MM.1S (cell line): ENCODE results near the gene HAPLN2.

Experiments
- DNase-seq: peaks from one replicate; pipeline ENCODE4 v3.0.0-alpha.2; 2015
- H2AFZ ChIP-seq: fragments of 300-600 bp; sonication (generic); 2 replicates; pipeline ENCODE4 v1.6.0; 2016; ENCODE audit warnings: antibody characterized with exemption, low read length
- H3F3A ChIP-seq: fragments of 300-600 bp; sonication (generic); 2 replicates; pipeline ENCODE4 v1.6.1; 2016; ENCODE audit warnings: mild to moderate bottlenecking, antibody characterized with exemption, low read length, moderate library complexity, mixed read lengths; ENCODE audit not compliant: insufficient read depth
- H3K27ac ChIP-seq: fragments of 300-600 bp; sonication (generic); 2 replicates; pipeline ENCODE4 v1.5.1; 2016; ENCODE audit warnings: mild to moderate bottlenecking, low read length
- H3K27me3 ChIP-seq: fragments of 300-600 bp; sonication (generic); replicated peaks from 2 replicates; pipeline ENCODE4 v1.6.0; 2016; ENCODE audit warnings: low read length; ENCODE audit not compliant: insufficient read depth
- H3K36me3 ChIP-seq: fragments of 300-600 bp; sonication (generic); replicated peaks from 2 replicates; pipeline ENCODE4 v1.6.1; 2016; ENCODE audit warnings: mild to moderate bottlenecking, low read length, mixed read lengths; ENCODE audit not compliant: insufficient read depth
- H3K4me1 ChIP-seq: fragments of 300-600 bp; sonication (generic); 2 replicates; pipeline ENCODE4 v1.6.1; 2016; ENCODE audit warnings: low read length, mixed read lengths
- H3K4me2 ChIP-seq: fragments of 300-600 bp; sonication (generic); 2 replicates; pipeline ENCODE4 v1.6.0; 2016; ENCODE audit warnings: low read depth, low read length
- H3K4me3 ChIP-seq: fragments of 300-600 bp; sonication (generic); 2 replicates; pipeline ENCODE4 v1.5.1; 2016; ENCODE audit warnings: low read length, mixed read lengths
- H3K79me2 ChIP-seq: fragments of 300-600 bp; sonication (generic); 2 replicates; pipeline ENCODE4 v1.6.1; 2016; ENCODE audit warnings: mixed run types, low read length, mixed read lengths
- H3K9ac ChIP-seq: fragments of 300-600 bp; sonication (generic); 2 replicates; pipeline ENCODE4 v1.6.1; 2016; ENCODE audit warnings: low read length, mixed read lengths
- H3K9me2 ChIP-seq: fragments of 300-600 bp; sonication (generic); replicated peaks from 2 replicates; pipeline ENCODE4 v1.6.1; 2016; ENCODE audit warnings: mild to moderate bottlenecking, low read length, mixed read lengths; ENCODE audit not compliant: insufficient read depth
- H3K9me3 ChIP-seq: fragments of 300-600 bp; sonication (generic); replicated peaks from 2 replicates; pipeline ENCODE4 v1.6.1; 2016; ENCODE audit warnings: mild to moderate bottlenecking, low read length, mixed read lengths; ENCODE audit not compliant: insufficient read depth
- H4K20me1 ChIP-seq: fragments of 300-600 bp; sonication (generic); 2 replicates; pipeline ENCODE4 v1.6.1; 2016; ENCODE audit warnings: mild to moderate bottlenecking, low read length, moderate library complexity, mixed read lengths; ENCODE audit not compliant: insufficient read depth
- CTCF ChIP-seq: fragments of 300-600 bp; sonication (generic); IDR thresholded peaks from 2 replicates; pipeline ENCODE4 v1.5.1; 2016; ENCODE audit warnings: antibody characterized with exemption, low read length, mixed read lengths
- EZH2 ChIP-seq: fragments of 300-600 bp; sonication (generic); optimal IDR thresholded peaks from 2 replicates; pipeline ENCODE3; 2017; ENCODE audit warnings: low read depth, mild to moderate bottlenecking, antibody characterized with exemption, low read length, mixed read lengths
- EZH2phosphoT487 ChIP-seq: fragments of 300-600 bp; sonication (generic); IDR thresholded peaks from 2 replicates; pipeline ENCODE4 v1.6.1; 2018; ENCODE audit warnings: antibody characterized with exemption, low read length

HAPLN2 gene

GRCh38 chr1:156658945-156659574 lies 39.8 kb downstream of the HAPLN2 start:
- peaks cover 77% of the 10 kb centered on the region for H3K79me2 ChIP-seq

GRCh38 chr1:156659661-156659987 lies 40.4 kb downstream of the HAPLN2 start:
- DNase-seq: no peak
- H3K27ac ChIP-seq: no peak overlapping the region
- H2AFZ ChIP-seq: peak overlapping the region; percentile 18; the same call in 1 of the 2 replicates
- H3K4me1 ChIP-seq: peaks cover 52% of the 10 kb centered on the region
- H3K79me2 ChIP-seq: peaks cover 71% of the 10 kb centered on the region
- peak overlapping the region; percentile 97 for H3K4me2 ChIP-seq
- TF ChIP-seq EZH2phosphoT487: no peak
- no peak for TF ChIP-seq EZH2
- no peak for TF ChIP-seq CTCF
- H3K27me3 ChIP-seq: no peaks in the 10 kb centered on the region
- no peaks in the 10 kb centered on the region for H3K9me2 ChIP-seq
- H3K9ac ChIP-seq: peak overlapping the region; percentile 79
- H3K4me3 ChIP-seq: peak overlapping the region; percentile 87
- H3F3A ChIP-seq: peaks cover 29% of the 10 kb centered on the region
- H3K36me3 ChIP-seq: no peaks in the 10 kb centered on the region
- peaks cover 32% of the 10 kb centered on the region for H4K20me1 ChIP-seq
- H3K9me3 ChIP-seq: no peaks in the 10 kb centered on the region

More at GRCh38 chr1:156658945-156659574, 39.8 kb downstream of the HAPLN2 start:
- Histone ChIP-seq H3K36me3 (no peaks in the 10 kb centered on the region), H2AFZ (no peak overlapping the region), H3K4me1 (peaks cover 47% of the 10 kb centered on the region), H3K27ac (no peak overlapping the region), H3K9me3 (no peaks in the 10 kb centered on the region), H4K20me1 (peaks cover 37% of the 10 kb centered on the region), H3K9me2 (no peaks in the 10 kb centered on the region), H3K9ac (peak overlapping the region; percentile 79; the same call in 1 of the 2 replicates), H3K4me3 (peak overlapping the region; percentile 87), H3K4me2 (peak overlapping the region; percentile 97), H3F3A (peaks cover 29% of the 10 kb centered on the region), H3K27me3 (no peaks in the 10 kb centered on the region)
- TF ChIP-seq EZH2: no peak
- TF ChIP-seq EZH2phosphoT487: no peak
- no peak for TF ChIP-seq CTCF
- no peak for DNase-seq

GRCh38 chr1:156659988-156660751 lies 41.0 kb downstream of the HAPLN2 start:
- no peaks in the 10 kb centered on the region for H3K9me2 ChIP-seq
- H3K36me3 ChIP-seq: no peaks in the 10 kb centered on the region
- peak; percentile 99 for DNase-seq
- H3K4me2 ChIP-seq: peak overlapping the region; percentile 97
- H3K4me3 ChIP-seq: peak overlapping the region; percentile 87
- H3K79me2 ChIP-seq: peaks cover 65% of the 10 kb centered on the region
- no peaks in the 10 kb centered on the region for H3K9me3 ChIP-seq
- peaks cover 57% of the 10 kb centered on the region for H3K4me1 ChIP-seq
- peak overlapping the region; percentile 79 for H3K9ac ChIP-seq
- no peak for TF ChIP-seq EZH2phosphoT487
- peak; percentile 100 for TF ChIP-seq CTCF
- H2AFZ ChIP-seq: peak overlapping the region; percentile 18; the same call in 1 of the 2 replicates
- H3F3A ChIP-seq: peaks cover 29% of the 10 kb centered on the region
- peak overlapping the region; percentile 81 for H3K27ac ChIP-seq
- H3K27me3 ChIP-seq: no peaks in the 10 kb centered on the region
- peaks cover 32% of the 10 kb centered on the region for H4K20me1 ChIP-seq
